PFSK-1 (cell line): ENCODE measurements around the gene PPP5C.

Experiments
- FOXP2 ChIP-seq: optimal IDR thresholded peaks from 2 replicates; pipeline ENCODE3; 2011; ENCODE audit warnings: borderline replicate concordance, control low read depth, inconsistent platforms; ENCODE audit not compliant: insufficient read depth; ENCODE audit errors: extremely low read length, extremely low read depth
- POLR2AphosphoS5 ChIP-seq: IDR thresholded peaks from 2 replicates; pipeline ENCODE4 v1.6.1; 2012; ENCODE audit warnings: low read depth, mild to moderate bottlenecking, control low read depth, low read length, moderate library complexity
- REST ChIP-seq, 2 experiments: IDR thresholded peaks; 2 replicates each; pipeline versions ENCODE4 v1.6.1 to v1.8.0; 2011 to 2012; ENCODE audit warnings: low read depth in 2 of 2, low read length in 2 of 2, control low read depth in 1 of 2, inconsistent platforms in 1 of 2, mild to moderate bottlenecking in 1 of 2, moderate library complexity in 1 of 2; ENCODE audit not compliant: insufficient read depth in 1 of 2
- SIN3A ChIP-seq: IDR thresholded peaks from 2 replicates; pipeline ENCODE4 v1.6.1; 2012; ENCODE audit warnings: mild to moderate bottlenecking, low read length, moderate library complexity, borderline replicate concordance; ENCODE audit not compliant: insufficient read depth
- TAF1 ChIP-seq: IDR thresholded peaks from 2 replicates; pipeline ENCODE4 v1.6.1; 2012; ENCODE audit warnings: low read length, control low read depth, borderline replicate concordance; ENCODE audit not compliant: insufficient read depth

The PPP5C gene

GRCh38 chr19:46378268-46378667, 31.4 kb downstream of the PPP5C start:
- TF ChIP-seq SIN3A (no peak), REST (IDR thresholded peaks at IDR 0.05; ENCODE audit: insufficient read depth in 1 of 2, low read depth in 2 of 2, low read length in 2 of 2) (no peak), TAF1 (no peak), POLR2AphosphoS5 (no peak), FOXP2 (no peak)

GRCh38 chr19:46380690-46381089, 33.8 kb downstream of the PPP5C start:
- TF ChIP-seq SIN3A (no peak), TAF1 (no peak), REST (IDR thresholded peaks at IDR 0.05; ENCODE audit: insufficient read depth in 1 of 2, low read depth in 2 of 2, low read length in 2 of 2) (no peak), POLR2AphosphoS5 (no peak), FOXP2 (no peak)

- no peak for TF ChIP-seq SIN3A
- TF ChIP-seq TAF1 = no peak
- TF ChIP-seq REST (IDR thresholded peaks at IDR 0.05; ENCODE audit: insufficient read depth in 1 of 2, low read depth in 2 of 2, low read length in 2 of 2) = no peak
- no peak for TF ChIP-seq FOXP2
- TF ChIP-seq POLR2AphosphoS5 = no peak
Measured at GRCh38 chr19:46381346-46381745, 34.5 kb downstream of the PPP5C start.

- TF ChIP-seq TAF1 (no peak), SIN3A (no peak), REST (IDR thresholded peaks at IDR 0.05; ENCODE audit: insufficient read depth in 1 of 2, low read depth in 2 of 2, low read length in 2 of 2) (no peak), POLR2AphosphoS5 (no peak), FOXP2 (no peak)
Measured at GRCh38 chr19:46381756-46382345, 35.0 kb downstream of the PPP5C start.

GRCh38 chr19:46383171-46383815, 36.4 kb downstream of the PPP5C start:
- TF ChIP-seq POLR2AphosphoS5 (no peak), TAF1 (no peak), FOXP2 (no peak), SIN3A (no peak), REST (IDR thresholded peaks at IDR 0.05; ENCODE audit: insufficient read depth in 1 of 2, low read depth in 2 of 2, low read length in 2 of 2) (no peak)
